Neural cell (in vitro differentiated cells): ENCODE measurements around the gene PHYH.

ENCODE experiments used
- CTCF ChIP-seq: fragments of 450-650 bp; IDR thresholded peaks from 2 replicates; pipeline ENCODE4 v1.5.1; 2014; ENCODE audit warnings: antibody characterized with exemption, mild to moderate bottlenecking, moderate library complexity; ENCODE audit not compliant: poor library complexity, severe bottlenecking
- EP300 ChIP-seq: fragments of 450-650 bp; conservative IDR thresholded peaks from 2 replicates; pipeline ENCODE4 v1.6.1; 2014; ENCODE audit warnings: antibody characterized with exemption, mild to moderate bottlenecking, moderate library complexity; ENCODE audit not compliant: poor library complexity, severe bottlenecking
- POLR2AphosphoS5 ChIP-seq: IDR thresholded peaks from 2 replicates; pipeline ENCODE4 v1.6.1; 2012

DNA sequence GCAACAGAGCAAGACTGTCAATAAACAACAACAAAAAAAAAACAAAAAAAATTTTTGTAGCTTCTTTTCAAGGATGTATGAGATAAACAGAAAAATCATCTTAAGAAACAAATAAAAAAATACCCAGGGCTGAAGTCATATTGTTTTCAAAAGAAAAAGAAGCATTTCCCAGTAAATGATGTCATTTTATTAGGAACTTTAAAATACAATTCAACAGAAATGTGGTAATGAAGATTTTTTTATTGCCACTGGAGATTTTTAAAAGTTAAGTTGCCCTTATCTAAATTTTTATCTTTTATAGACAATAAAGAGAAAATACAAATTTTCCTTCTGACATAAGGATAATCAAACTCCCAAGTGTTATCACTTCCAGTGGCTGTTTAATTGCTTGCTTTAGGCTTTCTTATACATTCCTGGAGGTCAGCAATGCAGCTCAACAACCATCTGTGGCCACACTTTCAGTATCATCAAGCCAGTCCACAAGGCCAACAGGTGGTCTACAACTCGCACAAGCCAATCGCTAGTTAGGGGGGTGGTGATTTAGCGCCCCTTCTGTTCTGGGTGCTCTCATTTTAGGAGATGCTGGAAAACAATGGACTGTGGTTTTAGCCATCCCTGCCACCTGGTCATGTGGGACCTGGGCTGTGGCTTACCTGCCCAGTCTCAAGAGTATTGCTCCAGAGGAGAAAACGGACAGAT lies 37.4 kb upstream of the PHYH start:
- no peak for TF ChIP-seq EP300
- no peak for TF ChIP-seq CTCF
- no peak for TF ChIP-seq POLR2AphosphoS5
